Dendritic cell treated with granulocyte-macrophage colony-stimulating factor and Interleukin-4, amounts not matched to agents 40 ng/mL and 50 ng/mL, for 4 days (primary cell): ENCODE measurements around the gene WSCD2.

Experiments used
- H3K27ac Mint-ChIP-seq: one replicate; pipeline ENCODE4 v1.8.0; 2022; ENCODE audit warnings: mild to moderate bottlenecking, mixed read lengths
- H3K27me3 Mint-ChIP-seq: one replicate; pipeline ENCODE4 v1.8.0; 2022; ENCODE audit warnings: mild to moderate bottlenecking, mixed read lengths
- H3K36me3 Mint-ChIP-seq: one replicate; pipeline ENCODE4 v1.8.0; 2022; ENCODE audit warnings: low read depth, mixed read lengths
- H3K4me1 Mint-ChIP-seq: one replicate; pipeline ENCODE4 v1.8.0; 2022; ENCODE audit warnings: low read depth, mixed read lengths
- H3K4me3 Mint-ChIP-seq: one replicate; pipeline ENCODE4 v1.8.0; 2022; ENCODE audit warnings: mild to moderate bottlenecking, moderate library complexity, mixed read lengths
- H3K9me3 Mint-ChIP-seq: one replicate; pipeline ENCODE4 v1.8.0; 2022; ENCODE audit warnings: mixed read lengths
- intact Hi-C: fragments of 100-400 bp; cut with micrococcal nuclease; formaldehyde crosslinking; loops from one replicate; pipeline ENCODE4 v1.15.0; 2022

WSCD2 gene

GRCh38 chr12:108257610-108258106, 128.6 kb downstream of the WSCD2 start:
- Mint-ChIP-seq H3K27ac (no peak overlapping the region), H3K9me3 (peaks cover 31% of the 10 kb centered on the region), H3K27me3 (peaks cover 37% of the 10 kb centered on the region), H3K4me1 (peaks cover 12% of the 10 kb centered on the region), H3K4me3 (no peak overlapping the region), H3K36me3 (no peaks in the 10 kb centered on the region)
- intact Hi-C loops: no loop called here

- Mint-ChIP-seq H3K9me3 (peaks cover 31% of the 10 kb centered on the region), H3K27ac (no peak overlapping the region), H3K4me1 (peaks cover 6% of the 10 kb centered on the region), H3K4me3 (no peak overlapping the region), H3K27me3 (peaks cover 30% of the 10 kb centered on the region), H3K36me3 (no peaks in the 10 kb centered on the region)
- intact Hi-C loops: no loop called here
These were observed 131.0 kb downstream of the WSCD2 start for GRCh38 chr12:108260039-108260438.

DNA sequence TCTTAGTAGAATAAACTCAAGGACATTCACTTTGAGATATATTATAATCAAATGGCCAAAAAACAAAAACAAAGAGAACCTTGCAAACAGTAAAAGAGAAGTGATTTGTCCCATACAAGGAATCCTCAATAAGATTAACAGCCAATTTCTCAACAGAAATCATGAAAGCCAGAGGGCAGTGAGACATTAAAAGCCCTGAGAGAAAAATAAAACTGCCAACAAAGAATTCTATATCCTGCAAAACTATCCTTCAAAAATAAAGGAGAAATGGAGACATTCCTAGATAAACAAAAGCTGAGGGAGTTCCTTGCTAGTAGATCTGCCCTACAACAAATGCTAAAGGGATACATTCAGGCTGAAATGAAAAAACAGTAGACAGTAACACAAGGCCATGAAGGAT, 131.9 kb downstream of the WSCD2 start:
- Mint-ChIP-seq H3K27me3 (peaks cover 29% of the 10 kb centered on the region), H3K27ac (no peak overlapping the region), H3K9me3 (peaks cover 31% of the 10 kb centered on the region), H3K4me1 (peaks cover 3% of the 10 kb centered on the region), H3K36me3 (no peaks in the 10 kb centered on the region), H3K4me3 (no peak overlapping the region)
- intact Hi-C loops: no loop called here

DNA sequence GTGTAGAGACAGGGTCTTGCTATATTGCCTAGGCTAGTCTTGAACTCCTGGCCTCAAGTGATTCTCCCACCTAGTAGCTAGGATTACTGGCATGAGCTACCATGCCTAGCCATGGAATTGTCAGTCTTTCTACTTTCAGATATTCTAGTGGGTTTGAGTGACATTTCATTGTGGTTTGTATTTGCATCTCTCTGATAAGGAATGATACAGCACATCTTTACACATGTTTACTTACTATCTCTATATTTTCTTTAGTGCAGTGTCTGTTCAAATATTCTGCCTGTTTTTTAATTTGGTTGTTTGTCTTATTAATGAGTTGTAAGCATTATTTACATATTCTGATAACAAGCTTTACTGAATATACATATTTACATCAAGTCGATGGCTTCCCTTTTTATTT, 136.4 kb downstream of the WSCD2 start:
- Mint-ChIP-seq H3K9me3 (peaks cover 16% of the 10 kb centered on the region), H3K27ac (no peak overlapping the region), H3K4me3 (no peak overlapping the region), H3K4me1 (peaks cover 15% of the 10 kb centered on the region), H3K36me3 (no peaks in the 10 kb centered on the region), H3K27me3 (peaks cover 21% of the 10 kb centered on the region)
- intact Hi-C loops: no loop called here

- Mint-ChIP-seq H3K27me3 (peaks cover 16% of the 10 kb centered on the region), H3K4me3 (no peak overlapping the region), H3K9me3 (peaks cover 10% of the 10 kb centered on the region), H3K36me3 (no peaks in the 10 kb centered on the region), H3K4me1 (peaks cover 21% of the 10 kb centered on the region), H3K27ac (no peak overlapping the region)
- intact Hi-C loops: no loop called here
These were observed 137.0 kb downstream of the WSCD2 start for GRCh38 chr12:108266131-108266530.

GRCh38 chr12:108267450-108267849, 138.4 kb downstream of the WSCD2 start:
- Mint-ChIP-seq H3K27me3 (peaks cover 12% of the 10 kb centered on the region), H3K4me1 (peaks cover 24% of the 10 kb centered on the region)

GRCh38 chr12:108268397-108268796, 139.3 kb downstream of the WSCD2 start:
- no peaks in the 10 kb centered on the region for H3K36me3 Mint-ChIP-seq
- H3K4me1 Mint-ChIP-seq: peaks cover 24% of the 10 kb centered on the region
- H3K4me3 Mint-ChIP-seq: no peak overlapping the region
- H3K27ac Mint-ChIP-seq: no peak overlapping the region
- intact Hi-C loops: no loop called here
- H3K9me3 Mint-ChIP-seq: no peaks in the 10 kb centered on the region
- H3K27me3 Mint-ChIP-seq: peaks cover 15% of the 10 kb centered on the region

More at GRCh38 chr12:108267450-108267849, 138.4 kb downstream of the WSCD2 start:
- Mint-ChIP-seq H3K27ac (no peak overlapping the region), H3K4me3 (no peak overlapping the region), H3K9me3 (no peaks in the 10 kb centered on the region), H3K36me3 (no peaks in the 10 kb centered on the region)
- intact Hi-C loops: no loop called here

GRCh38 chr12:108269224-108269623, 140.1 kb downstream of the WSCD2 start:
- Mint-ChIP-seq H3K9me3 (no peaks in the 10 kb centered on the region), H3K4me3 (no peak overlapping the region), H3K36me3 (no peaks in the 10 kb centered on the region), H3K27ac (no peak overlapping the region), H3K27me3 (peaks cover 13% of the 10 kb centered on the region), H3K4me1 (peaks cover 24% of the 10 kb centered on the region)
- intact Hi-C loops: no loop called here

- Mint-ChIP-seq H3K36me3 (no peaks in the 10 kb centered on the region), H3K4me1 (peaks cover 24% of the 10 kb centered on the region), H3K4me3 (no peak overlapping the region), H3K9me3 (no peaks in the 10 kb centered on the region), H3K27ac (no peak overlapping the region), H3K27me3 (peaks cover 13% of the 10 kb centered on the region)
- intact Hi-C loops: no loop called here
These were observed 141.2 kb downstream of the WSCD2 start for GRCh38 chr12:108270035-108270848.

GRCh38 chr12:108270849-108271143, 141.7 kb downstream of the WSCD2 start:
- intact Hi-C loops: no loop called here
- Mint-ChIP-seq H3K36me3 (no peaks in the 10 kb centered on the region), H3K27me3 (peaks cover 13% of the 10 kb centered on the region), H3K4me1 (peaks cover 24% of the 10 kb centered on the region), H3K4me3 (no peak overlapping the region), H3K27ac (no peak overlapping the region), H3K9me3 (no peaks in the 10 kb centered on the region)

DNA sequence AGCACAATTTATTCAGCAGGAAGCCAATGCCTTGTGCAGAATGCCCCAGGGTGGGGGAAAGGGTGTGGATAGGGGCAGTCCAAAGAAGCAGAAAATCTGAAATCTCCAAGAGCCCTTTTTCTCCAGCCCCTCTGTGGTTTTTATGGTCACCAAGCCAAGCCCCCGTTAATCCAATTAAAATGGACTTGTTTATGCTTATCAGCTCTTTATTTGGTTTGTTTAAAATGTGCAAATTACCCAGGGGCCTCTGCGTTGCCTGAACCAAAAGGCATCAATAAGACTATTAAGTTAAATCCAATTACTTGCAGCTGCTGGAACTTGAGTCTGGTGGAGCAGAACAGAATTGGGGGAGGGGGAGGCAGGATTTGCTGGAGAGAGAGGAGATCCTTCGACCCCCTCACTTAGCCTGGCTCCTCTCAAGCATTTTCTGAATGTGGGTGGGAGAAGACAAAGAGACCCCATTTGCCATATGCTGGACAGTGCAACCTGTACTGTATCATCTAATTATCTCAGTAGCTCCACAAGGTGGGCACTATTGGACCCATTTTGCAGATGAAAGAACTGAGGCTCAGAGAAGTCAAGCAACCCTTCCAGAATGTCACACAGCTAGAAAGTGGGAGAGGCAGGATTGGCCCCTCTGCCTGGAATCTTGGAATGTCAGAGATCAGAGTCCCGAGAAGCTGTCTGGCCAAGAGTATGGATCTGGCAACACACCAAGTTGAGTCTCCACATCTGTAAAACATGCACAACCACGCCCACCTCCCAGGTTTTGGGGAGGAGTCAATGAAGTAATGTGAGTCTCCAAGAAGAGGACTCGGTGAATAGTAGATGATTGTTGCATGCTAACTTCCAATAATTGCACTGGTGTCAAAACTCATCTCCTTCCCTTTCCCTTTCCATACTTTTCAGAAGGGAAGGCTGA, 143.1 kb downstream of the WSCD2 start:
- intact Hi-C loops: no loop called here
- no peaks in the 10 kb centered on the region for H3K36me3 Mint-ChIP-seq
- H3K4me3 Mint-ChIP-seq: no peak overlapping the region
- H3K4me1 Mint-ChIP-seq: peaks cover 24% of the 10 kb centered on the region
- no peak overlapping the region for H3K27ac Mint-ChIP-seq
- H3K9me3 Mint-ChIP-seq: no peaks in the 10 kb centered on the region
- H3K27me3 Mint-ChIP-seq: peaks cover 10% of the 10 kb centered on the region

- Mint-ChIP-seq H3K36me3 (no peaks in the 10 kb centered on the region), H3K27me3 (peaks cover 10% of the 10 kb centered on the region)
These were observed 144.1 kb downstream of the WSCD2 start for GRCh38 chr12:108273217-108273616.

DNA sequence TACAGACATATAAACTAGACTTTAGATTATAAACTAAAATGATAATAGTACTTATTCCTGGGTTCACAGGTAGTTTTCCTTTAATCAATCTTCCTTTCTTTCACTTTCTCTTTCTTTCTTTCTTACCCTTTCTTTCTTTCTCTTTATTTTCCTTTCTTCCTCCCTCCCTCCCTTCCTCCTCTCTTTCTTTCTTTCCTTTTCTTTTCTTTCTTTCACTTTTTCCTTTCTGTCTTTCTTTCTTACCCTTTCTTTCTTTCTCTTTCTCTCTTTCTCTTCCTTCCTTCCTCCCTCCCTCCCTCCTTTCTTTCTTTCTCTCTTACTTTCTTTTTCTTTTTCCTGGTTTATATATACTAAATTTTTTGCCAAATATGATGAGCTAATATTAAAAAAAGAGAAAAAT, 148.5 kb downstream of the WSCD2 start:
- Mint-ChIP-seq H3K27me3 (peaks cover 27% of the 10 kb centered on the region), H3K36me3 (no peaks in the 10 kb centered on the region), H3K4me3 (no peak overlapping the region), H3K27ac (no peak overlapping the region), H3K9me3 (no peaks in the 10 kb centered on the region), H3K4me1 (peaks cover 9% of the 10 kb centered on the region)
- intact Hi-C loops: no loop called here

More at GRCh38 chr12:108273217-108273616, 144.1 kb downstream of the WSCD2 start:
- intact Hi-C loops: no loop called here
- no peak overlapping the region for H3K27ac Mint-ChIP-seq
- peaks cover 24% of the 10 kb centered on the region for H3K4me1 Mint-ChIP-seq
- H3K9me3 Mint-ChIP-seq: no peaks in the 10 kb centered on the region
- H3K4me3 Mint-ChIP-seq: no peak overlapping the region

- Mint-ChIP-seq H3K9me3 (no peaks in the 10 kb centered on the region), H3K27me3 (peaks cover 23% of the 10 kb centered on the region), H3K4me3 (no peak overlapping the region), H3K36me3 (peaks cover 5% of the 10 kb centered on the region), H3K27ac (no peak overlapping the region), H3K4me1 (peaks cover 45% of the 10 kb centered on the region)
- intact Hi-C loops: no loop called here
These were observed 153.1 kb downstream of the WSCD2 start for GRCh38 chr12:108282160-108282559.
